WTC11 (cell line): Measurements from ENCODE around the gene CAMTA1. TPM values are rescaled to one million over a fixed set of nuclear protein-coding genes. Genes with fewer than 3 reads are reported as not detected.
A peak's percentile ranks its signal among the peaks of the same experiment; 100 is the strongest.

ENCODE experiments used
- ATAC-seq: fragments of 200-7000 bp; cut with Tn5 transposase; 2 replicates; pipeline ENCODE4 v1.10.0; 2021; ENCODE audit warnings: mild to moderate bottlenecking, moderate library complexity
- CTCF ChIA-PET: fragments of 300-600 bp; sonication (Branson Sonifier 250); formaldehyde crosslinking; loops from one replicate; lab custom pipeline; 2021; ENCODE audit warnings: antibody characterized with exemption; lab: Charles Lee
- POLR2A ChIA-PET: fragments of 350-600 bp; sonication (Branson Sonifier 250); formaldehyde crosslinking; loops from one replicate; lab custom pipeline; 2021; ENCODE audit warnings: antibody characterized with exemption; lab: Charles Lee
- DNase-seq: peaks from one replicate; pipeline ENCODE4 v3.0.0; 2021; ENCODE audit warnings: low spot score
- H3K27ac Mint-ChIP-seq: 2 replicates; pipeline ENCODE4 v1.8.0; 2021; ENCODE audit warnings: mixed read lengths
- H3K27me3 Mint-ChIP-seq: 2 replicates; pipeline ENCODE4 v1.8.0; 2021; ENCODE audit warnings: low read depth, mild to moderate bottlenecking, moderate library complexity, mixed read lengths
- H3K36me3 Mint-ChIP-seq: 2 replicates; pipeline ENCODE4 v1.8.0; 2021; ENCODE audit warnings: mixed read lengths
- H3K4me1 Mint-ChIP-seq: 2 replicates; pipeline ENCODE4 v1.8.0; 2022; ENCODE audit warnings: mixed read lengths
- H3K4me3 Mint-ChIP-seq: 2 replicates; pipeline ENCODE4 v1.8.0; 2021; ENCODE audit warnings: mild to moderate bottlenecking, moderate library complexity, mixed read lengths
- H3K9me3 Mint-ChIP-seq: 2 replicates; pipeline ENCODE4 v1.8.0; 2021; ENCODE audit warnings: mixed read lengths
- E2F1 ChIP-seq: sonication (generic); formaldehyde crosslinking; IDR thresholded peaks from 2 replicates; pipeline ENCODE4 v1.8.0; 2022; ENCODE audit warnings: mild to moderate bottlenecking, missing genetic modification reagents
- E2F4 ChIP-seq: sonication (generic); formaldehyde crosslinking; IDR thresholded peaks from 2 replicates; pipeline ENCODE4 v1.8.1; 2022; ENCODE audit warnings: low read depth, mild to moderate bottlenecking, moderate library complexity, missing genetic modification reagents, borderline replicate concordance
- FOXP1 ChIP-seq: sonication (generic); formaldehyde crosslinking; IDR thresholded peaks from 2 replicates; pipeline ENCODE4 v1.8.0; 2022; ENCODE audit warnings: missing genetic modification reagents, mild to moderate bottlenecking, moderate library complexity, borderline replicate concordance
- HMGA2 ChIP-seq: fragments of 250-450 bp; sonication (Bioruptor Pico); IDR thresholded peaks from 2 replicates; pipeline ENCODE4 v1.4.0; 2021; ENCODE audit warnings: mild to moderate bottlenecking, moderate library complexity
- PRDM15 ChIP-seq: sonication (generic); formaldehyde crosslinking; IDR thresholded peaks from 2 replicates; pipeline ENCODE4 v1.8.0; 2022; ENCODE audit warnings: missing genetic modification reagents
- RELA ChIP-seq: sonication (generic); formaldehyde crosslinking; IDR thresholded peaks from 2 replicates; pipeline ENCODE4 v1.8.1; 2022; ENCODE audit warnings: missing genetic modification reagents, mild to moderate bottlenecking, borderline replicate concordance
- SMAD3 ChIP-seq: sonication (generic); formaldehyde crosslinking; IDR thresholded peaks from 2 replicates; pipeline ENCODE4 v1.8.0; 2022; ENCODE audit warnings: missing genetic modification reagents, mild to moderate bottlenecking, borderline replicate concordance
- STAT6 ChIP-seq: sonication (generic); formaldehyde crosslinking; conservative IDR thresholded peaks from 2 replicates; pipeline ENCODE4 v1.8.1; 2023; ENCODE audit warnings: mild to moderate bottlenecking, low read depth, missing genetic modification reagents, moderate library complexity
- ZBTB21 ChIP-seq: sonication (generic); formaldehyde crosslinking; IDR thresholded peaks from 2 replicates; pipeline ENCODE4 v1.8.1; 2023; ENCODE audit warnings: mild to moderate bottlenecking, missing genetic modification reagents, borderline replicate concordance
- ZNF263 ChIP-seq: sonication (generic); formaldehyde crosslinking; IDR thresholded peaks from 2 replicates; pipeline ENCODE4 v1.8.1; 2022; ENCODE audit warnings: low read depth, mild to moderate bottlenecking, moderate library complexity, missing genetic modification reagents
- ZNF396 ChIP-seq: fragments of 250-450 bp; sonication (Bioruptor Pico); IDR thresholded peaks from 2 replicates; pipeline ENCODE4 v1.8.0; 2021; ENCODE audit warnings: mild to moderate bottlenecking, moderate library complexity, borderline replicate concordance
- ZNF425 ChIP-seq: fragments of 250-450 bp; sonication (Bioruptor Pico); conservative IDR thresholded peaks from 2 replicates; pipeline ENCODE4 v1.9.0; 2021; ENCODE audit warnings: mild to moderate bottlenecking
- ZNF512 ChIP-seq: sonication (generic); formaldehyde crosslinking; IDR thresholded peaks from 2 replicates; pipeline ENCODE4 v1.8.1; 2022; ENCODE audit warnings: missing genetic modification reagents, borderline replicate concordance
- ZNF671 ChIP-seq: fragments of 250-450 bp; sonication (Bioruptor Pico); IDR thresholded peaks from 2 replicates; pipeline ENCODE4 v1.8.0; 2021; ENCODE audit warnings: mild to moderate bottlenecking
- total RNA-seq: library from RNA; stranded (reverse); gene quantifications from 3 replicates; pipeline ENCODE4 v1.2.3, GENCODE V29; 2021
- TF ChIP-seq, protein P1 (sequence below): sonication (generic); formaldehyde crosslinking; IDR thresholded peaks from 2 replicates; pipeline ENCODE4 v1.8.1; 2023; ENCODE audit warnings: mild to moderate bottlenecking, missing genetic modification reagents
- TF ChIP-seq, protein P2 (sequence below): sonication (generic); formaldehyde crosslinking; IDR thresholded peaks from 2 replicates; pipeline ENCODE4 v1.8.1; 2023; ENCODE audit warnings: mild to moderate bottlenecking, missing genetic modification reagents

The CAMTA1 gene
- total RNA-seq, 1 experiment from 2014 or later, result 86.4 TPM

GRCh38 chr1:6979003-6979613 lies 193.9 kb downstream of the CAMTA1 start:
- Mint-ChIP-seq H3K4me3 (peak overlapping the region; percentile 2; the same call in 1 of the 2 replicates), H3K27ac (peak overlapping the region; percentile 41), H3K27me3 (no peaks in the 10 kb centered on the region), H3K4me1 (peaks cover 40% of the 10 kb centered on the region), H3K9me3 (peaks cover 7% of the 10 kb centered on the region), H3K36me3 (no peaks in the 10 kb centered on the region)
- ChIA-PET POLR2A (interaction anchor here (0.6 to 1.3 kb wide), 2 partner anchors 16 to 139 kb away, joined by 3 to 5 read pairs; no protein-coding TSS in a partner anchor), CTCF (interaction anchor here (0.6 to 2.3 kb wide), 11 partner anchors 9 to 731 kb away, joined by 3 to 21 read pairs (median 4); no protein-coding TSS in a partner anchor)
- TF ChIP-seq ZNF263 (peak; percentile 39; the same call in 1 of the 2 replicates), ZNF396 (CRISPR knock-in tag) (no peak), HMGA2 (no peak)
- no peak for DNase-seq
- peak; percentile 72 for ATAC-seq

DNA sequence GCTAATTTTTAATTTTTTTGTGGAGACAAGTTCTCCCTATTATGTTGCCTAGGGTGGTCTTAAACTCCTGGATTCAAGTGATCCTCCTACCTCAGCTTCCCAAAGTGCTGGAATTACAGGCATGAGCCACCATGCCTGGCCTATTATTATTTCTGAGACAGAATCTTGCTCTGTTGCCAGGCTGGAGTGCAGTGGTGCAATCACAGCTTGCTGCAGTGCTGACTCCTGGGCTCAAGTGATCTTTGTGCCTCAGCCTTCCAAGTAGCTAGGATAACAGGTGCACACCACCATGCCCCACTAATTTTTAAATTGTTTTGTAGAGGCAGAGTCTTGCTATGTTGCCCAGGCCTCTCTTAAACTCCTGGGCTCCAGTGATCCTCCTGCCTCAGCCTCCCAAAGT lies 196.3 kb downstream of the CAMTA1 start:
- ATAC-seq, result no peak
- ChIA-PET POLR2A (interaction anchor here (0.6 kb wide), 1 partner anchor 172 kb away, joined by 6 read pairs; no protein-coding TSS in a partner anchor), CTCF (interaction anchor here (0.6 to 0.9 kb wide), 2 partner anchors 19 to 226 kb away, joined by 3 to 5 read pairs; no protein-coding TSS in a partner anchor)
- no peak overlapping the region for H3K27ac Mint-ChIP-seq
- no peaks in the 10 kb centered on the region for H3K27me3 Mint-ChIP-seq
- H3K4me1 Mint-ChIP-seq, result peaks cover 30% of the 10 kb centered on the region
- peaks cover 7% of the 10 kb centered on the region for H3K9me3 Mint-ChIP-seq
- DNase-seq, result no peak
- H3K4me3 Mint-ChIP-seq, result no peak overlapping the region
- H3K36me3 Mint-ChIP-seq, result no peaks in the 10 kb centered on the region
- TF ChIP-seq FOXP1 (CRISPR knock-in tag) (no peak), ZNF512 (no peak), PRDM15 (CRISPR knock-in tag) (no peak), E2F4 (CRISPR knock-in tag) (no peak), ZBTB21 (CRISPR knock-in tag) (no peak), RELA (CRISPR knock-in tag) (no peak), ZNF671 (CRISPR knock-in tag) (no peak), E2F1 (CRISPR knock-in tag) (no peak), ZNF396 (CRISPR knock-in tag) (no peak), STAT6 (CRISPR knock-in tag) (no peak), ZNF425 (no peak), SMAD3 (CRISPR knock-in tag) (no peak)
- TF ChIP-seq, protein P1, sequence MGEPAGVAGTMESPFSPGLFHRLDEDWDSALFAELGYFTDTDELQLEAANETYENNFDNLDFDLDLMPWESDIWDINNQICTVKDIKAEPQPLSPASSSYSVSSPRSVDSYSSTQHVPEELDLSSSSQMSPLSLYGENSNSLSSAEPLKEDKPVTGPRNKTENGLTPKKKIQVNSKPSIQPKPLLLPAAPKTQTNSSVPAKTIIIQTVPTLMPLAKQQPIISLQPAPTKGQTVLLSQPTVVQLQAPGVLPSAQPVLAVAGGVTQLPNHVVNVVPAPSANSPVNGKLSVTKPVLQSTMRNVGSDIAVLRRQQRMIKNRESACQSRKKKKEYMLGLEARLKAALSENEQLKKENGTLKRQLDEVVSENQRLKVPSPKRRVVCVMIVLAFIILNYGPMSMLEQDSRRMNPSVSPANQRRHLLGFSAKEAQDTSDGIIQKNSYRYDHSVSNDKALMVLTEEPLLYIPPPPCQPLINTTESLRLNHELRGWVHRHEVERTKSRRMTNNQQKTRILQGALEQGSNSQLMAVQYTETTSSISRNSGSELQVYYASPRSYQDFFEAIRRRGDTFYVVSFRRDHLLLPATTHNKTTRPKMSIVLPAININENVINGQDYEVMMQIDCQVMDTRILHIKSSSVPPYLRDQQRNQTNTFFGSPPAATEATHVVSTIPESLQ (CRISPR knock-in tag), result no peak
- TF ChIP-seq, protein P2, sequence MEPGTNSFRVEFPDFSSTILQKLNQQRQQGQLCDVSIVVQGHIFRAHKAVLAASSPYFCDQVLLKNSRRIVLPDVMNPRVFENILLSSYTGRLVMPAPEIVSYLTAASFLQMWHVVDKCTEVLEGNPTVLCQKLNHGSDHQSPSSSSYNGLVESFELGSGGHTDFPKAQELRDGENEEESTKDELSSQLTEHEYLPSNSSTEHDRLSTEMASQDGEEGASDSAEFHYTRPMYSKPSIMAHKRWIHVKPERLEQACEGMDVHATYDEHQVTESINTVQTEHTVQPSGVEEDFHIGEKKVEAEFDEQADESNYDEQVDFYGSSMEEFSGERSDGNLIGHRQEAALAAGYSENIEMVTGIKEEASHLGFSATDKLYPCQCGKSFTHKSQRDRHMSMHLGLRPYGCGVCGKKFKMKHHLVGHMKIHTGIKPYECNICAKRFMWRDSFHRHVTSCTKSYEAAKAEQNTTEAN (CRISPR knock-in tag), result no peak
